ENCODE results near the gene C10orf71.

GRCh38 chr10:49255883-49256282 lies 43.1 kb upstream of the C10orf71 start:
- TF ChIP-seq, protein P1, sequence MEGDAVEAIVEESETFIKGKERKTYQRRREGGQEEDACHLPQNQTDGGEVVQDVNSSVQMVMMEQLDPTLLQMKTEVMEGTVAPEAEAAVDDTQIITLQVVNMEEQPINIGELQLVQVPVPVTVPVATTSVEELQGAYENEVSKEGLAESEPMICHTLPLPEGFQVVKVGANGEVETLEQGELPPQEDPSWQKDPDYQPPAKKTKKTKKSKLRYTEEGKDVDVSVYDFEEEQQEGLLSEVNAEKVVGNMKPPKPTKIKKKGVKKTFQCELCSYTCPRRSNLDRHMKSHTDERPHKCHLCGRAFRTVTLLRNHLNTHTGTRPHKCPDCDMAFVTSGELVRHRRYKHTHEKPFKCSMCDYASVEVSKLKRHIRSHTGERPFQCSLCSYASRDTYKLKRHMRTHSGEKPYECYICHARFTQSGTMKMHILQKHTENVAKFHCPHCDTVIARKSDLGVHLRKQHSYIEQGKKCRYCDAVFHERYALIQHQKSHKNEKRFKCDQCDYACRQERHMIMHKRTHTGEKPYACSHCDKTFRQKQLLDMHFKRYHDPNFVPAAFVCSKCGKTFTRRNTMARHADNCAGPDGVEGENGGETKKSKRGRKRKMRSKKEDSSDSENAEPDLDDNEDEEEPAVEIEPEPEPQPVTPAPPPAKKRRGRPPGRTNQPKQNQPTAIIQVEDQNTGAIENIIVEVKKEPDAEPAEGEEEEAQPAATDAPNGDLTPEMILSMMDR (IDR thresholded peaks at IDR 0.05), result no peak
- no peak for TF ChIP-seq POLR2A (IDR thresholded peaks at IDR 0.05)

Measured in heart left ventricle (tissue), 13 donors.